Uterus (tissue), 2 donors: ENCODE results near the gene MYH7.

Experiments used
- CTCF ChIP-seq, 4 experiments: fragments of 200-600 bp in 2 of 4; fragments of 450-650 bp in 2 of 4; sonication (generic) in 2 of 4; IDR thresholded peaks; one replicate each; pipeline ENCODE4 v1.5.1; 2016 to 2019; ENCODE audit warnings: antibody characterized with exemption in 4 of 4, mild to moderate bottlenecking in 2 of 4, moderate library complexity in 1 of 4
- POLR2A ChIP-seq, 2 donors: fragments of 450-650 bp; IDR thresholded peaks; one replicate each; pipeline ENCODE4 v1.6.1; 2016; ENCODE audit warnings: antibody characterized with exemption in 2 of 2, mild to moderate bottlenecking in 1 of 2, moderate library complexity in 1 of 2

- TF ChIP-seq CTCF (IDR thresholded peaks at IDR 0.05): no peak
- TF ChIP-seq POLR2A (IDR thresholded peaks at IDR 0.05): no peak
Measured at GRCh38 chr14:23396781-23397407, 38.6 kb downstream of the MYH7 start.
